K562 (cell line): Measurements from ENCODE around the gene SLC34A2. TPM values are rescaled to one million over a fixed set of nuclear protein-coding genes. Genes with fewer than 3 reads are reported as not detected.

ENCODE experiments used
- BRF1 ChIP-seq: IDR thresholded peaks from 3 replicates; pipeline ENCODE4 v1.6.1; 2011; ENCODE audit warnings: borderline replicate concordance, mild to moderate bottlenecking; ENCODE audit not compliant: insufficient read length; ENCODE audit errors: extremely low read depth
- BRF2 ChIP-seq: IDR thresholded peaks from 3 replicates; pipeline ENCODE4 v1.6.1; 2011; ENCODE audit warnings: borderline replicate concordance, mild to moderate bottlenecking; ENCODE audit not compliant: insufficient read length, insufficient read depth
- CTBP1 ChIP-seq: fragments of 450-650 bp; IDR thresholded peaks from 2 replicates; pipeline ENCODE4 v1.6.1; 2016; ENCODE audit warnings: borderline replicate concordance
- EP300 ChIP-seq: IDR thresholded peaks from 2 replicates; pipeline ENCODE4 v1.6.1; 2012; ENCODE audit warnings: low read length, improper control_type of control experiment
- GATAD2B ChIP-seq: fragments of 450-650 bp; IDR thresholded peaks from 2 replicates; pipeline ENCODE4 v1.6.1; 2017; ENCODE audit warnings: mild to moderate bottlenecking, borderline replicate concordance
- MEIS2 ChIP-seq: fragments of 450-650 bp; IDR thresholded peaks from 2 replicates; pipeline ENCODE4 v1.6.1; 2014; ENCODE audit warnings: mild to moderate bottlenecking; ENCODE audit not compliant: partially characterized antibody
- NRF1 ChIP-seq, 2 experiments: fragments of 450-650 bp; IDR thresholded peaks in 1 of 2; conservative IDR thresholded peaks in 1 of 2; 2 replicates each; pipeline ENCODE4 v1.6.1; 2014; ENCODE audit warnings: mild to moderate bottlenecking in 2 of 2
- RAD21 ChIP-seq, 2 experiments: fragments of 250-450 bp in 1 of 2; fragments of 450-650 bp in 1 of 2; sonication (Bioruptor Pico) in 1 of 2; formaldehyde crosslinking in 1 of 2; IDR thresholded peaks in 1 of 2; conservative IDR thresholded peaks in 1 of 2; 2 replicates each; pipeline versions ENCODE4 v1.4.0 to v1.8.0; 2020 to 2022; ENCODE audit warnings: mild to moderate bottlenecking in 2 of 2, moderate library complexity in 1 of 2
- RBBP5 ChIP-seq: fragments of 200-600 bp; sonication (generic); IDR thresholded peaks from 2 replicates; pipeline ENCODE4 v1.6.1; 2012; ENCODE audit warnings: borderline replicate concordance, mild to moderate bottlenecking, low read length, control low read depth, inconsistent platforms; ENCODE audit not compliant: insufficient read depth, poor library complexity, severe bottlenecking
- RERE ChIP-seq: sonication (generic); formaldehyde crosslinking; IDR thresholded peaks from 2 replicates; pipeline ENCODE4 v1.8.0; 2023; ENCODE audit warnings: missing genetic modification reagents, mild to moderate bottlenecking, borderline replicate concordance
- SETDB1 ChIP-seq: IDR thresholded peaks from one replicate; pipeline ENCODE4 v1.6.1; 2012; ENCODE audit warnings: low read length, control low read depth, inconsistent platforms
- TSC22D4 ChIP-seq: fragments of 450-650 bp; IDR thresholded peaks from 2 replicates; pipeline ENCODE4 v1.6.1; 2016; ENCODE audit warnings: missing genetic modification characterization, missing biosample characterization, control low read depth
- XRCC3 ChIP-seq: fragments of 450-650 bp; IDR thresholded peaks from 2 replicates; pipeline ENCODE4 v1.6.1; 2017; ENCODE audit warnings: mild to moderate bottlenecking, moderate library complexity
- ZNF140 ChIP-seq: fragments of 250-450 bp; sonication (Bioruptor Pico); IDR thresholded peaks from 2 replicates; pipeline ENCODE4 v1.8.0; 2021; ENCODE audit warnings: moderate library complexity, mild to moderate bottlenecking, inconsistent platforms
- ZNF431 ChIP-seq: sonication (generic); formaldehyde crosslinking; IDR thresholded peaks from 2 replicates; pipeline ENCODE4 v1.8.0; 2022; ENCODE audit warnings: mild to moderate bottlenecking, missing genetic modification reagents
- ZNF707 ChIP-seq: fragments of 250-450 bp; sonication (Bioruptor Pico); conservative IDR thresholded peaks from 2 replicates; pipeline ENCODE4 v1.8.0; 2022; ENCODE audit warnings: inconsistent platforms, mild to moderate bottlenecking, moderate library complexity
- polyA plus RNA-seq, 8 experiments: library from polyadenylated mRNA; depleted of rRNA in 4 of 8; stranded (reverse) in 5 of 8; unstranded in 3 of 8; fragments of >200 nt; fragmentation: Nextera tagmentation in 2 of 8; fragmentation: Illumina TruSeq in 1 of 8; extraction: Ambion mirVana in 2 of 8; extraction: Trizol in 1 of 8; gene quantifications; 2 replicates each; pipeline versions ENCODE4 v1.2.1 to v1.2.3, GENCODE V29; 2011 to 2014; ENCODE audit warnings: inconsistent platforms in 1 of 8, missing spikeins in 1 of 8
- total RNA-seq, 7 experiments: library from RNA; depleted of rRNA in 6 of 7; stranded (reverse); fragments of >200 nt in 6 of 7; fragmentation: Illumina TruSeq in 2 of 7; extraction: Trizol in 2 of 7; gene quantifications; 2 replicates each; pipeline versions ENCODE4 v1.2.1 to v1.2.3, GENCODE V29; 2011 to 2021; ENCODE audit warnings: low replicate concordance in 1 of 7
- TF ChIP-seq, protein P1 (sequence below): sonication (generic); formaldehyde crosslinking; IDR thresholded peaks from 2 replicates; pipeline ENCODE4 v1.8.0; 2022; ENCODE audit warnings: missing genetic modification reagents, mild to moderate bottlenecking, moderate library complexity, borderline replicate concordance
- TF ChIP-seq, protein P2 (sequence below): fragments of 450-650 bp; conservative IDR thresholded peaks from 2 replicates; pipeline ENCODE4 v1.6.1; 2016; ENCODE audit warnings: missing genetic modification characterization, low read depth, mild to moderate bottlenecking, missing compliant biosample characterization, moderate library complexity
- TF ChIP-seq, protein P3 (sequence below): sonication (generic); formaldehyde crosslinking; IDR thresholded peaks from 2 replicates; pipeline ENCODE4 v1.5.0; 2020; ENCODE audit warnings: missing genetic modification reagents

Gene SLC34A2
- total and polyA plus RNA-seq, 9 of the 15 experiments (the other 6 are each of a cell fraction or from before 2014, with no cell fraction given): 1.5 TPM; not detected in 8

DNA sequence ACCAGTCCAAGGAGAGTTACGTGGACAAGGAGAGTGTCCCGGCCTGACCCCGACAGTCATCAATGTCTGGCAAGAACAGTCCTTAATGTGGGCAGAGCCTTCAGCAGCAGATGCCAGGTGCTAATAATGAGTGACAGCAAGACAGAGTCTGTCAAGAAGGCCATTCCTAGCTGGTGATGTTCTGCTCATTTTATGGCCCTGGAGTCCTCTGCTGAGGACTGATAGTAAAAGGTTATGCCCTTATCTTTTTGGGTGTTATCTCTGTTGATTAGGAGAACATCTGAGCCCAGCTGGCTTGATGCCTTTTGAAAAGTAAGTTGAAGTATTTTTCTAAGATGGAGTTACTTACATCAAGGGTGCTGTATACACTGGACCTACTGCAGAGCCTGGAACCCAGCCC, 67.3 kb downstream of the SLC34A2 start (continued):
- TF ChIP-seq NRF1 (conservative IDR thresholded peaks at IDR 0.05 in 1 of 2, IDR thresholded peaks at IDR 0.05 in 1 of 2) (no peak), CTBP1 (peak; percentile 39; the same call in 1 of the 2 replicates), RAD21 (CRISPR knock-in tag; conservative IDR thresholded peaks at IDR 0.05 in 1 of 2, IDR thresholded peaks at IDR 0.05 in 1 of 2) (no peak), MEIS2 (peak; percentile 43), EP300 (peak; percentile 51; the same call in 1 of the 2 replicates), TSC22D4 (tag) (no peak), XRCC3 (no peak), RBBP5 (no peak), ZNF140 (CRISPR knock-in tag) (no peak), RERE (CRISPR knock-in tag) (no peak), BRF2 (no peak), ZNF431 (CRISPR knock-in tag) (no peak), ZNF707 (CRISPR knock-in tag) (no peak), GATAD2B (no peak), SETDB1 (no peak), BRF1 (no peak)
- TF ChIP-seq, protein P1, sequence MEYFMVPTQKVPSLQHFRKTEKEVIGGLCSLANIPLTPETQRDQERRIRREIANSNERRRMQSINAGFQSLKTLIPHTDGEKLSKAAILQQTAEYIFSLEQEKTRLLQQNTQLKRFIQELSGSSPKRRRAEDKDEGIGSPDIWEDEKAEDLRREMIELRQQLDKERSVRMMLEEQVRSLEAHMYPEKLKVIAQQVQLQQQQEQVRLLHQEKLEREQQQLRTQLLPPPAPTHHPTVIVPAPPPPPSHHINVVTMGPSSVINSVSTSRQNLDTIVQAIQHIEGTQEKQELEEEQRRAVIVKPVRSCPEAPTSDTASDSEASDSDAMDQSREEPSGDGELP (CRISPR knock-in tag): no peak
- TF ChIP-seq, protein P2, sequence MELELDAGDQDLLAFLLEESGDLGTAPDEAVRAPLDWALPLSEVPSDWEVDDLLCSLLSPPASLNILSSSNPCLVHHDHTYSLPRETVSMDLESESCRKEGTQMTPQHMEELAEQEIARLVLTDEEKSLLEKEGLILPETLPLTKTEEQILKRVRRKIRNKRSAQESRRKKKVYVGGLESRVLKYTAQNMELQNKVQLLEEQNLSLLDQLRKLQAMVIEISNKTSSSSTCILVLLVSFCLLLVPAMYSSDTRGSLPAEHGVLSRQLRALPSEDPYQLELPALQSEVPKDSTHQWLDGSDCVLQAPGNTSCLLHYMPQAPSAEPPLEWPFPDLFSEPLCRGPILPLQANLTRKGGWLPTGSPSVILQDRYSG (tag): no peak
- TF ChIP-seq, protein P3, sequence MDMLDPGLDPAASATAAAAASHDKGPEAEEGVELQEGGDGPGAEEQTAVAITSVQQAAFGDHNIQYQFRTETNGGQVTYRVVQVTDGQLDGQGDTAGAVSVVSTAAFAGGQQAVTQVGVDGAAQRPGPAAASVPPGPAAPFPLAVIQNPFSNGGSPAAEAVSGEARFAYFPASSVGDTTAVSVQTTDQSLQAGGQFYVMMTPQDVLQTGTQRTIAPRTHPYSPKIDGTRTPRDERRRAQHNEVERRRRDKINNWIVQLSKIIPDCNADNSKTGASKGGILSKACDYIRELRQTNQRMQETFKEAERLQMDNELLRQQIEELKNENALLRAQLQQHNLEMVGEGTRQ (CRISPR knock-in tag): no peak
